Astrocyte of the cerebellum (primary cell): ENCODE measurements around the gene KDM5A.

Experiments used
- DNase-seq: peaks from one replicate; pipeline ENCODE4 v3.0.0-alpha.2; 2011; ENCODE audit warnings: low read depth
- H3K4me3 ChIP-seq: 2 replicates; pipeline ENCODE4 v1.5.1; 2011; ENCODE audit warnings: mild to moderate bottlenecking, low read depth, low read length, moderate library complexity
- CTCF ChIP-seq: IDR thresholded peaks from 2 replicates; pipeline ENCODE4 v1.5.1; 2012; ENCODE audit warnings: low read length, low read depth, moderate library complexity, mild to moderate bottlenecking; ENCODE audit errors: missing control alignments
- in situ Hi-C: cut with HindIII; loops from 2 replicates; pipeline ENCODE4 v1.10.0; 2017; ENCODE audit warnings: low sequenced_read_pairs

KDM5A gene

GRCh38 chr12:267581-268482 lies 121.3 kb downstream of the KDM5A start:
- in situ Hi-C loops, result no loop called here
- no peak for TF ChIP-seq CTCF
- no peak for DNase-seq
- no peak overlapping the region for H3K4me3 ChIP-seq

- H3K4me3 ChIP-seq, result no peak overlapping the region
- in situ Hi-C loops, result no loop called here
- TF ChIP-seq CTCF, result no peak
- no peak for DNase-seq
Observed at GRCh38 chr12:265096-265495, 124.0 kb downstream of the KDM5A start.

- DNase-seq, result no peak
- H3K4me3 ChIP-seq, result no peak overlapping the region
- in situ Hi-C loops, result no loop called here
- TF ChIP-seq CTCF, result no peak
Observed at GRCh38 chr12:264269-264668, 124.9 kb downstream of the KDM5A start.

- TF ChIP-seq CTCF, result no peak
- no peak for DNase-seq
- in situ Hi-C loops, result no loop called here
- H3K4me3 ChIP-seq, result no peak overlapping the region
Observed at GRCh38 chr12:263574-263973, 125.5 kb downstream of the KDM5A start.

- H3K4me3 ChIP-seq, result no peak within 1 kb of the TSS
- no peak for TF ChIP-seq CTCF
- no peak for DNase-seq
- in situ Hi-C loops, result no loop called here
Observed at GRCh38 chr12:262817-263216, 126.3 kb downstream of the KDM5A start, which contains the start of gene SLC6A13. TSS of gene SLC6A13 (minus strand) at chr12:262836. CDS start at chr12:260052, 2,784 bp downstream.

- no peak for TF ChIP-seq CTCF
- no peak overlapping the region for H3K4me3 ChIP-seq
- in situ Hi-C loops, result no loop called here
- DNase-seq, result no peak
Observed at GRCh38 chr12:262113-262512, 127.0 kb downstream of the KDM5A start.
